HG03280 (cell line): Measurements from ENCODE around the gene LIPH.
"Not testable (repeated sequence)": the region's sequence is repeated elsewhere in the genome, so short reads cannot be mapped to it uniquely, and the experiment has no call there.

ENCODE experiments used
- ATAC-seq: cut with Tn5 transposase; IDR thresholded peaks from one replicate; pipeline ENCODE4 v1.9.1; 2021; ENCODE audit warnings: mild to moderate bottlenecking, moderate library complexity; ENCODE audit not compliant: unreplicated experiment

LIPH gene

DNA sequence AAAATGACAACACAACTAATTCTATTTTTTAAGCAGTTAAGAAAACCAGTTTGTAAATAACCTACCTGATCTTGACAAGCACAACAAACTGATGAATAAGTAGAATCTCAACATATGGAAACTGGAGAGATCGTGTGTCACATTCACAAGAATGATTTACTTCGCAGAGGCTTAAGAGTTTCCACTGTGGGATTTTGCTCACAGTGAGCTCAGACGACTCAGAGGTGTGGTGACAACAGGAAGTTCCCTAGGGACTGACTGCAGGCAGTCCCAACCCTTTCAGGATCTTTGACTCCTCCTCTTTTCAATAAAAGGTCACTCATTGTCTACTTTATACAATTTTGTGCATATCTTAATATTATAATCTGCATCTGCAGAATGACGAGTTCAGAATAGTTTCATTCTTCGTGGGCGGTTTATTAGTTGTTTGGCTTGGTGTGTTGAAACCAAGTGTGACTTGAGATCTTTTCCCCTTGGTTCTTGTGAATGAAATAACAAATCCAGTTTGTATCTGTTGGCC is at the start of gene LIPH:
LIPH (minus strand) TSS at position 231 of the 520 bp plus-strand sequence; CDS start at position 114, 117 bp downstream.
- ATAC-seq: no peak

DNA sequence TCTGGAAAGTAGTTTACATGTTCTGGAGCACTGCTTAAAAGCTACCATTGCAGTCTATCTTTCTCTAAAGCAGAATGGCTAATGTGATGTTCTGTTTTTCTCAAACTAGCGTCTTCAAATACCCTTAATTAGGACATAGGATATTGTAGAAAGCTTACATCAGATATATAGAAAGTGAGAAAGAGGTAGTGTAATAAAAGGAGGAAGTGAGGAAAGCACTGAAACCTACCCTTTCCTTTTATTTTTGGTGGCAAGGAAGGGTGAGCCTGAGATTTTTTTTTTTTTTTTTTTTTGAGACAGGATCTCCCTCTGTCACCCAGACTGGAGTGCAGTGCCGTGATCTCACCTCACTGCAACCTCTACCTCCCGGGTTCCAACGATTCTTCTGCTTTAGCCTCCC is 43.1 kb upstream of the LIPH start:
- ATAC-seq: no peak

DNA sequence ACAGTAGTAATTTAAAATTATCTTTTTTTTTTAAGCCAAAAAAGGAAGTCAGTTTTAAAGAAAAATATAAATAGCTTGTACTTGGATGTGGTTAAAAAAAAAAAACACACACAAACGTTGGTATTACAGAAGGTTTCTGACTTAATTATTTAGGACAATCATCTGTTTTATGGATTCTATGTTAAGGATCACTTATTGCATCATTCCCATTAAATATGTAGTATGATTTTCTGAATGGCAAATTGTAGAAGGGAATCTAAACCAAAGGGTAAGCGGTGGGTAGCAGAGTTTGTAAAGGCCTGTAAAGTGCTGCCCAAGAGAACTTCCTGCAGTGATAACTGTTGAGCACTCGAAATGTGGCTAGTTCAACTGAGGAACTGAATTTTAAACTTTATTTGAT is 41.7 kb upstream of the LIPH start:
- no peak for ATAC-seq

DNA sequence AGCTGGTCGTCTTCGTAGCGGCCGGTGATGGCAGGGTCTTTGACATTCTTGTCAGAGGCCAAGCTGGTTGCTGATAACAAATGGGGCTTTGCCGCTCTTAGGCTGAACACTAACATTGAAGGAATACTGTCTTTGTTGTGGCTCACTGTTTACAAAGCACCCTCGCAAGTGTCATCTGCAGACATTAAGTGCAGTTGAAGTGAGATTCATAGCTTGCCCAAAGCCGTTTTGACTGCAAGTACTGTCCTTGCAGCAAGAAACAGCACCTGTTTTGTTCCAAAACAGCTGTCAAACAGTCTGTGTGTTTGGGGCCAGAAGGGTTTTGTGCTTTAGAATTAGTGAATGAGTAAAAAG is 34.3 kb upstream of the LIPH start:
- ATAC-seq: no peak

DNA sequence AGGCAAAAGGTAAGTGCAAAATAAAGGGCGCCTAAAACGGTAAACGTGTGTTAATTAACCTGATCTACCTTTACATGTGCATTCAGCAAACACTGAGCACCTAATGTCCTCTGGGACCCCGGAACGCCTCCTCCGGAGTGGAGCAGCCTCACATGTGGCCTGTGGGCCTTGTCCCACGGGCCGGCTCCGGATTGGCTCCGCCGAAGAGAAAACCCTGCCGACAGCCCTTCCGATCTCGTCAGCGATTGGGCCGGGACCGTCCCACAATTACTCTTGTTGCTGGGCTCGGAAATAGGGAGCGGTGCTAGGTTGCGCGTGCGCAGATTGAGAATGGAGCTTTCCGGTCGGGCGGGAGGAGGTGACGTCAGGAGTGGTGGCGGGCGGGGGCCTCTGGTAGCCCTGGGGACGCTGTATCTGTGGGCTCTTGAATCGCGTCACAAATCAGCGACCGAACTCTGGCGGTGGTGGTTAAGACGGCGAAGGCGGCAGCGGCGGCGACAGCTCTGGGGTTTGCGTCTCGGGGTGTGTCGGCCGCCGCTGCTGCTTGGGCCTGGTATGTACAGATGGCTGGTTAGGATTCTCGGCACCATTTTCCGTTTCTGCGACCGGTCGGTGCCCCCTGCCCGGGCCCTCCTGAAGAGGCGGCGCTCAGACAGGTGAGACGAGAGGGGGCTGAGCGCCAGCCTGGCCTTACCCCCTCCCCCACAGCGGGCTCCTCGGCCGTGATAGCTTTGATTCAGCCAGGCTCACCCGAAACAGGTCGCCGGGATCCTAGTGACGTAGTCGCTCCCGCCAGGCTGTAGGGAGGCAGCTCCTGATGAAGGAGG is 33.7 kb upstream of the LIPH start, which contains the start of gene SENP2:
SENP2 (plus strand) TSS at position 437 of the 827 bp plus-strand sequence; CDS start at position 556, 119 bp downstream.
- peak; percentile 97 for ATAC-seq

DNA sequence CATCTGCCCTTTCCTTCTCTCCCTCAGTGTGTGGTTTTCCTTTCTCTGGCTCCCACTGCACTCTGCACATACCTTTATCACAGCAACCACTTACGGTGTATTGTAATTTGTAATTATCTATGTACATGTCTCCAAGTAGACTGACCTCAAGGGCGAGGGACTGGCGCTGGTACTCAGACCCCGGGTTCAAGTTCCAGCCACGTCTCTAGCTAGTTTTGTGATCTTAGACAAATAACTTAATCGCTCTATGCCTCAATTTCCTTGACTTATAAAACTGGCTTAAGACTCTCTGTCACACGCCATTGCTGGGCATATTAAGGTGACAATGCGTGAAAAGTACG is 33.1 kb upstream of the LIPH start:
- no peak for ATAC-seq

DNA sequence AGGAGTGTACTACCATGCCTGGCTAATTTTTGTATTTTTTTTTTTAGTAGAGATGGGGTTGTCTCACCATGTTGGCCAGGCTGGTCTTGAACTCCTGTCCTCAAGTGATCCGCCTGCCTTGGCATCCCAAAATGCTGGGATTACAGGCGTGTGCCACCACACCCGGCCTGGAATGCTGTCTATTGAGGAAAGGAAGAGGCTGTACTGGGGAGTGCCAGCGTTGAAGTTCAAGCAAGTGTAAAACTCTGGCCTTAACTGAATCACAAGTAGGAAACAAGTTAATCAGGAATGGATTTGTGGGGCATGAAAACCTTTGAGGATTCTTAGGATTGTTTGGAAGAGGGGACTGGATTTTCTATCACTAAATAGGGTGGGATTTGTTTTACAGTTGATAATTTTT is 32.3 kb upstream of the LIPH start:
- no peak for ATAC-seq

DNA sequence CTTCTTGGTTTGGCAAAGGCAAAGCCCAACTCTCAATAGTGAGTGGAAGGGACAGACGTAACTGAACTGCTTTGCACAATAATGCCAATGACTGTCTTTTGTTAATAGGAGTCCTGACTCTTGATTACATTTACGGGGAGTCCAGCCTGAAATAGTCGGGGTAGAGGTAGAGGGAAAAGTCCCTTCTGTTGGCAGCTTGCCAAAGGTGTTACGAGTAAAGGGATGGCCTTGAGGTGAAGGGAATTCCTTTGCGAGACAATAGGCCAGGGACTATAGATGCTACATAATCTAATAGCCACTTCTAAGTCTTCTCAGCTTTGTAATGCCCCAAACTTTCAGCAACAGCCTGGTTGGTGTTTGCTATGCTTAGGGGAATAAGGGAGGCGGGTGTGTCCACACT is 31.5 kb upstream of the LIPH start:
- no peak for ATAC-seq

DNA sequence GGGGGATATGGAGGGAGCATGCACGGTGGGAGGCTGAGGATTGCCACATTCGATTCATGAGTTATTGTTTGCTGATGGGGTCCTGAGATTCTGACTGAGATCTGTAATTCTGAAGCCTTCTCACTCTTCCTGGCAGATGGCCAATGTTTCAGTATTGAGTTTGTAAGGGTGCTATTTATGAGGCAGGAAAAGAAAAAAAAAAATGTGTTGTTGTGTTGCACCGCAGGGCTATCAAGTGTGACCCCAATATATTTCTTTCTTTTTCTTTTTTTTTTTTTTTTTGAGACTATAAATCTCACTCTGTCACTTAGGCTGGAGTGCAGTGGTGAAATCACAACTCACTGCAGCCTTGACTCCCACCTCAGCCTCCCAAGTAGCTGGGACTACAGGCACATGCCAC is 30.5 kb upstream of the LIPH start:
- no peak for ATAC-seq

DNA sequence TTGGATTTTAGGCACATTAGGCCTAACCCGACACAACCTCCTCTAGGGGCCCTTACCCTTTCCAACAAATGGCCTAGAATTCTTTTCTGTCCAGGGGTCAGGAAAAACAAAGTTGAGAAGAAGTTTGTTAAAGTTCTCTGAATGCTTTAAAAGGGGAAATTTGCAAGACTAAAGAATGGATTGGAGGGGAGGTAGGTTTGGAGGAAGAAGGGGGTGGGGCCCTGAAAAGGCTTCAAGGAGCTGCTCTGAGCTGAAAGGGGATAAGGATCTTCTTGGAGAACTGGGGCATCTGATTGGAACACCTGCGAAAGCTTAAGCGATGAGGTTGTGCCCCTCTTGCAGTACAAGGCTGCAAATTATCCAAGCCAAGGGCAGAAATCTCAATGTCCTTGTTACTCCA is 29.8 kb upstream of the LIPH start:
- no peak for ATAC-seq

DNA sequence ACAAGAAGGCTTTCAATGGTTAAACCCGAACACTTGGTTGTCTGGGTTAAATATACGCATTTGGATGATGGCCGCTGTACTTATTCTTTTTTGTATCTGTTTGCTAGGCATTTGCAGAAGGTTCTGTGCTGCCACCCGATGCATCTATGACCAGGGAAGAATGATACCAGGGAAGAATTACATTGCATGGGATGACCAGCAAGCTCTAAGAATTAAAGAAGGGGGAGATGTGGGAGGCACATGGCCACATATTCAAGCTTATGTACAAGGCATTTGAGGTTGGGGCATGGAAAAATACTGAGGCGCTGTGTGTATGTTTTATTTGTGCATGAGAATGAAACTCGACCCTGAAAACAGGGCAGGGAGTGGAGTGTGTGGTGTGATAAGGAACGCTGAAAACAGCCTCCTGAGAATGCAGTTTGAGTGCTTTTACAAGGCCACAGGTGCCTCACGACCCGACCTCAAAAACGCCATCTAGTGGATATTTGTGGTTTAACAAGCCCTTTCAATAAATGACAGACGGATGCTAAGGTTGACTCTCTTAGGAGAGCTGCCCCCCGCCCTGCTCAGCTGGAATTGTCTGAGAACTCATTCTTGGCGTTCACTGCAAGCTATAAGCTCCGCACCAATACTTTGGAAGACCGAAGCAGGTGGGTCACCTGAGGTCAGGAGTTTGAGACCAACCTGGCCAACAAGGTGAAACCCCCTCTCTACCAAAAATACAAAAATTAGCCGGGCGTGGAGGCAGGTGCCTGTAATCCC is 22.9 kb upstream of the LIPH start:
- peak; percentile 88 for ATAC-seq

DNA sequence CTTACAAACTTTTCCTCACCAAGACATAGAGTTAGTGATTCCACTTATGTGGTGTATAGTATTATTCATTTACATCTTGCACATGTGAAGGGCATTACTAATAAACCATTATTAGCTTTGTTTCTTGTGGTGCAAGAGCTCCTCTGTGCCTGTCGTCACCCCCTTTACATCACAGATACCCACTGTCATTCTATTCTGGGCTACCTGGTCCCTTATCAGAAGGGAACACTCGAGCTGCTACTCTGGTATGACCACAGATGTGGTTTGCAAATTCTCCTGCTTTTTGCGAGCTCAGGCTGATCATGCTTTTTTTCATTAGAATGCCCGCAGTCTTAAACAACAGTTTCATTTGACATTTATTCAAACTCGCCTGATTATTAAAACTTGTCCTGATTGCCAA is 19.8 kb upstream of the LIPH start:
- ATAC-seq: no peak

DNA sequence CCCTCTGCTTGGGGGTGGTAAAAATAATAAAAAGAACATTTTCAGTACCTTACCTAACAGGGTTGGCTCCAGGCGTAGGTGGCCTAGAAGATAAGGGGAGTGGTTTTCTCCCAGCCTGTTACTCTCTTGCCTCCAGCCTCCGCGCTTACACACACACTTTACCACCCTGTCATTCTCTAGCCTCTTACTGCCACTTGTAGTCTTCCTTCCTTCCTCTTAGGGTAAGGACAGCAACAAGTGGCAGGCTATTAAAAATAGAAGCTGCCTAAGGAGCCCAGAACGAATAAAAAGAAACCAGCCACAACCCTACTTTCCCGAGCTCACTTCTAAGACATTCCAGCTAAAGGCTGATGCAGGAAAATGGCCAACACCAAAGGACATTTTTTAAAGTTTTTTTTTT is 9.6 kb upstream of the LIPH start:
- ATAC-seq: no peak

DNA sequence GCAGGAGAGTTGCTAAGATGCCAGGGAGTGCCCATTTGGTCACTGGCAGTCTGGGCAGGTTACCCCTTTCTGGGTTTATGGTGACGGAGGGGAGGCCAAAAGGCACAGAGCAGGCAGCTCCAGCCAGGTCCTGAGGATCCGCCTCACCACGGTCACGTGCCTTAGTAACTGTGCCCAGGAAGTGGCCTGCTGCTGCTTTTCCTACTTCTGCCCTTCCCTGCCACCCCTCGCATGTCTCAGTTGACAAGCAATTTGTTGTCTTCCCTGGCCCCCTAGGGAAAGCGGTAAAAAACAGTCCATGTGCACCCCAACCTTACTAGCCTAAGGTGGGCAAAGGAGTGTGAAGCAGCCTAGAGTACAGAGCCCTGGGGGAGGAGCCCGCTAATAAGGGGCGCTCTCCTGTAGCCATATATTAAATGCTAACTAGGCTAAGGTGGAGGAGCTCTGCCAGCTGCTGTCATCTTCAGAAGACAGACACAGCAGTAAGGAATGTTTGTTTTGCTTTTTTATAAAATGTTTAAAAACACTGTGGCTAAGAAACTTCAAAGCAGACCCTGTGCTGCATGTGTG is 9.1 kb upstream of the LIPH start:
- no peak for ATAC-seq

DNA sequence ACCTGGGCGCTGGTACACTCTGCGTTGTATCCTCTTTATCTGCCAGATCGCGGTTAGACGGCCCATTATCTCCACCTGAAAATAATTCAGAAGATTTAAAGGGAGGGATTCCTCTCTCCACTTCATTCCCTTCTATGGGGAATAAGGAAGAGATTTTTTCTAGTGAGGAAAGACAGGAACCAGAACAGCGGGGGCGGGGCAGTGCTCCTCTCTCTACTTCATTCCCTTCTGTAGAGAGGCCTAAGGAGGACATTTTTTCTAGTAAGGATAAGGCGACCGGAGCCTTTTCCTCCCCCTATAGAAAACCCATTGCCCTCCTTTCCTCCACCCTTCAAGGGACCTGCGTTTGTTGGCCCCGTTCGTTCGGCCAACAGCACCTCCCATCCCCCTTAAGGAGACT is 8.3 kb upstream of the LIPH start:
- no peak for ATAC-seq

DNA sequence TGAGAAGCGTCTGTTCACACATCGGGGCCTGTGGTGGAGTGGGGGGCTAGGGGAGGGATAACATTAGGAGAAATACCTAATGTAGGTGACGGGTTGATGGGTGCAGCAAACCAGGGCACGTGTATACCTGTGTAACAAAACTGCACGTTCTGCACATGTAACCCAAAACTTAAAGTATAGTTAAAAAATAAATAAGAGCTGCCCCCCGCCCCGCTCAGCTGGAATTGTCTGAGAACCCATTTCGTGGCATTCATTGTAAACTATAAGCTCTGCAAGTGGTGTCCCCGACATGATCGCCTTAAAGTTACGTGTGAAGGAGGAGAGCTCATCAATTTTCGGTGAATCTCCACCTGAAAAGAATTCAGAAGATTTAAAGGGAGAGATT is 7.3 kb upstream of the LIPH start:
- no peak for ATAC-seq

DNA sequence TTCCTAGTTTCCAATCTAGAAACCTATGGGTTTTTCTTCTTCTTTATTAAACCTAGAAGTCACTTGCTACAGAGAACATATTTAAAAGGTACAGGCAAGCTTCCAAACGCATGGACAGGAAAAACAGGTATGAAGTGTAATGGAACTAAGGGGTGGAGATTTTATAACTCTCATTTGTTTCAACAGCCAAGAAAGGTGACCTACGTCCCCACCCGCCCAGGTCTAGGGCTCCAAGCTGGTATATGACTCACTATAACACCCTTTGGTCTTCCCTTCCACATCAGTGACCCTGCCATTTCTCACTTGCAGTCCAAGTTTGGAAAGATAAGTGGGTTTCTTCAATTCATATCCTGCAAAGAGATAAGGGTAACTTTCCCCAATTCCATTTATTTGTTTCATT is 6.0 kb upstream of the LIPH start:
- no peak for ATAC-seq

DNA sequence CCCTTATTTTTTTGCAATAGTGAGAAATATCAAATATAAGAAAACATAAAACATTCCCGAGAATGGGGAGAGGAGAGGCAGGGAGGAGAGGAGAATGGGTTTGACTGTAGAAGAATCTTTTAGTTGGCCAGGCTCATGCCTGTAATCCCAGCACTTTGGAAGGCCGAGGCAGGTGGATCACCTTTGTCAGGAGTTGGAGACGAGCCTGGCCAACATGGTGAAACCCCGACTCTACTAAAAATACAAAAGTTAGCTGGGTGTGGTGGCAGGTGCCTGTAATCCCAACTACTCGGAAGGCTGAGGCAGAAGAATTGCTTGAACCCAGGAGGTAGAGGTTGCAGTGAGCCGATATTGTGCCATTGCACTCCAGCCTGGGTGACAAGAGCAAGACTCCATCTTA is 4.3 kb upstream of the LIPH start:
- ATAC-seq: not testable (repeated sequence)

DNA sequence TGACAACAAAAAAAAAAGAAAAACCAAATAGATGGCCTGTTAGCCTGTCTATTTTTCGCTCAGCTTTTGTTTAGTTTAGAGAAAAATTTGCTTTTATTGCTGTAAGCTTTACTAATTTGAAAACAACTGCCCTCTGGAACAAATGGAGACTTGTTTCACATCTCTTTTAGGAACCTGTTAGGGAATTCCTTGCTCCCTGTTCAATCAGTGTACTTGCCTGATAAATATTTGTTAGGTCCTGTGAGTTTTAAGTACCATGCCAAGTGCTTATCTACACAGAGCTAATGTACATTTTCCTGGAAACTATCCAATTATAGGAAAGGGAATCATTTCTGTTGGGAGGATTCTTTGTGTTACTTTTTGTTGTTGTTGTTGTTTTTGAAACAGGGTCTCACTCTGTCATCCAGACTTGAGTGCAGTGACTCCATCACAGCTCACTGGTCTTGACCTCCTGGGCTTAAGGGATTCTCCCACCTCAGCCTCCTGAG is 3.5 kb upstream of the LIPH start:
- ATAC-seq: no peak

DNA sequence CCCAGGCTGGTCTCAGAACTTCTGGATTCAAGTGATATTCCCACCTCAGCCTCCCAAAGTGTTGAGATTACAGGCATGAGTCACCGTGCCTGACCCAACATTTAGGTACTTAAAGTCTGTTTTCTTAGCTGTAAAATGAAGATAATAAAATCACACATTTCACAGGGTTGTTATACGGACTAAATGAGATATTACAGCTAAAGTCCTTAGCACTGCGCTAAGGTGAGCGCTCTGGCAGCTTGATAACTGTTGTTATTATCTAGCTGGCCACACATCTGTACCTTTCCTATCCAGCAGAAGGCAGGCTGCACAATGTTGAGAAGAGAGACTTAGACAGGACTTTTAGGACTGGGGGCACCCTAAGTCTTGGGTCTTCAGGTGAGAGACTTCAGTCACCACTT is 2.7 kb upstream of the LIPH start:
- ATAC-seq: no peak

DNA sequence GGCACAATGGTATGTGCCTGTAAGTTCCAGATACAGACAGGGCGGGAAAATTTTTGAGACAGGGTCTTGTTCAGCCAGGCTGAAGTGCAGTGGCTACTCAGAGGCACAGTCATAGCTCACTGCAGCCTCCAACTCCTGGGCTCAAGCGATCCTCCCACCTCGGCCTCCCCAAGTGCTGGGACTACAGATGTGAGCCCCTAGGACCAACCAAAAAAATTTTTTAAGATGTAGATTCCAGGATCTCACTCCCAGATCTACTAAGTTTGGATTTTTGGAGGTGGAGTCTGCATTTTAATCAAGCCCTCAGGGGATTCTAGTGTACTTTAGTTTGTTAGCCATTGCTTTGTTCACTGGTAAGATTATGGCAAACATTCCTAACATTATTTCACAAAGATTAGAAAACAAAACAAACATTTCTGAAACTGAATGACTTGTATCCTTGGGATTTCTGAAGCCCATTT is 2.7 kb downstream of the LIPH start:
- ATAC-seq: no peak

DNA sequence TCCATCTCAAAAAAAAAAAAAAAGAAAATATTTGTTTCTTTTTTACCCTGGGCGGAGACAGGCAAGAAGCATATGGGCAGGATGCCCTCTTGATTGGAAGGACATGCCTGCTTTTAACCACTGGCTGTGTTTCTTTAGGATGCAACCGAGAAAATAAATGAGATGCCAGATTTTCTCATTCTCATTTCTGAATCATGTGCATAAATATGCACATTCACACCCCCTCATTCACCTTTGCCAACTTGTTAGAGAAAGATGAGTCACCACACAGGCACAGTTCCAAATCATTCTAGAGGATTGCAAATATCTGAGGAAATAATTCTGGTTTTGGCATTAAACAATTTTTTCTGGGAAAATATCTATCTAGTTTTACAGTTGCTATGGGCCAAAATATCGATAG is 3.3 kb downstream of the LIPH start:
- ATAC-seq: no peak
